Body of pancreas (tissue), 4 donors: ENCODE results near the gene UBE2N. TPM values are rescaled to one million over a fixed set of nuclear protein-coding genes. Genes with fewer than 3 reads are reported as not detected.

Experiments
- ATAC-seq: fragments of 150-250 bp; one replicate; pipeline ENCODE4 v1.9.1; 2016
- DNase-seq, 4 donors: peaks; one replicate each; pipeline ENCODE4 v3.0.0-alpha.2; 2019
- H3K27ac ChIP-seq, 4 donors: fragments of 200-600 bp; sonication (generic); 1 replicate in 3 of 4; 2 replicates in 1 of 4; pipeline versions ENCODE4 v1.5.1 to v1.6.1; 2016 to 2019; ENCODE audit warnings: mild to moderate bottlenecking in 1 of 4, mixed read lengths in 1 of 4, moderate library complexity in 1 of 4
- H3K27me3 ChIP-seq, 2 donors: fragments of 200-600 bp; sonication (generic); one replicate each; pipeline ENCODE4 v1.6.0; 2016; ENCODE audit warnings: mild to moderate bottlenecking in 1 of 2
- H3K36me3 ChIP-seq, 2 donors: fragments of 200-600 bp; sonication (generic); replicated peaks in 1 of 2; 2 replicates each; pipeline ENCODE4 v1.5.1; 2016; ENCODE audit warnings: low read depth in 2 of 2; ENCODE audit not compliant: insufficient read depth in 1 of 2
- H3K4me1 ChIP-seq: fragments of 200-600 bp; sonication (generic); one replicate; pipeline ENCODE4 v1.6.0; 2016
- H3K4me3 ChIP-seq, 2 donors: fragments of 200-600 bp; sonication (generic); 1 replicate in 1 of 2; 2 replicates in 1 of 2; pipeline ENCODE4 v1.5.1; 2016 to 2019
- H3K9me3 ChIP-seq, 3 donors: fragments of 200-600 bp; sonication (generic); 1 replicate in 2 of 3; 2 replicates in 1 of 3; pipeline ENCODE4 v1.5.1; 2016
- CTCF ChIP-seq, 7 experiments: fragments of 450-650 bp in 4 of 7; fragments of 200-600 bp in 3 of 7; sonication (generic) in 3 of 7; IDR thresholded peaks; one replicate each; pipeline ENCODE4 v1.5.1; 2016 to 2019; ENCODE audit warnings: antibody characterized with exemption in 7 of 7
- POLR2A ChIP-seq, 3 donors: fragments of 450-650 bp; IDR thresholded peaks; one replicate each; pipeline ENCODE4 v1.6.1; 2016; ENCODE audit warnings: antibody characterized with exemption in 3 of 3, mild to moderate bottlenecking in 2 of 3
- whole genome bisulfite sequencing, 2 donors: methylation state at CpG; one replicate each; pipeline ENCODE4 v1.1.5; 2017; 5-methylcytosine and 5-hydroxymethylcytosine counted together
- intact Hi-C: fragments of 100-400 bp; cut with DNase I; formaldehyde crosslinking; loops from one replicate; pipeline ENCODE4 v1.15.1; 2023
- total RNA-seq, 2 donors: library from RNA; depleted of rRNA; stranded (reverse); fragments of >200 nt; gene quantifications; one replicate each; pipeline ENCODE4 v1.1.0, GENCODE V29; 2016

UBE2N gene
- total RNA-seq, 2 donors from 2014 or later: 6.9 to 11.2 TPM

- no peaks in the 10 kb centered on the region for H3K9me3 ChIP-seq
- H3K4me1 ChIP-seq: peaks cover 4% of the 10 kb centered on the region
- intact Hi-C loops: no loop called here
- WGBS, 2 donors: 43 to 71% methylated on average over 3 of the region's 3 CpGs
- ATAC-seq: no peak
- no peaks in the 10 kb centered on the region for H3K27me3 ChIP-seq
- no peak overlapping the region for H3K27ac ChIP-seq
- TF ChIP-seq CTCF (IDR thresholded peaks at IDR 0.05) (no peak), POLR2A (IDR thresholded peaks at IDR 0.05) (no peak)
- no peak for DNase-seq
- H3K4me3 ChIP-seq: no peak overlapping the region
- H3K36me3 ChIP-seq: no peaks in the 10 kb centered on the region
Measured at GRCh38 chr12:93363841-93364297, 77.9 kb downstream of the UBE2N start.

GRCh38 chr12:93361151-93361919, 80.4 kb downstream of the UBE2N start:
- Histone ChIP-seq H3K27ac (no peak overlapping the region), H3K36me3 (no peaks in the 10 kb centered on the region), H3K9me3 (no peaks in the 10 kb centered on the region), H3K27me3 (no peaks in the 10 kb centered on the region), H3K4me3 (no peak overlapping the region), H3K4me1 (peaks cover 4% of the 10 kb centered on the region)
- no peak for TF ChIP-seq POLR2A (IDR thresholded peaks at IDR 0.05)
- ATAC-seq (peak; percentile 30), DNase-seq (peak in 3 of 4 donors; percentile 30 to 46 (median 35))
- intact Hi-C loops: no loop called here
- 77 to 86% methylated on average over 5 of the region's 5 CpGs for WGBS, 2 donors

- DNase-seq: no peak
- Histone ChIP-seq H3K27ac (no peak overlapping the region), H3K9me3 (no peaks in the 10 kb centered on the region)
Measured at GRCh38 chr12:93360688-93361087, 81.1 kb downstream of the UBE2N start.

GRCh38 chr12:93358821-93359220, 82.9 kb downstream of the UBE2N start:
- 88 to 100% methylated on average over 2 of the region's 2 CpGs for whole genome bisulfite sequencing, 2 donors
- no peak overlapping the region for H3K4me3 ChIP-seq
- intact Hi-C loops: no loop called here

More at GRCh38 chr12:93360688-93361087, 81.1 kb downstream of the UBE2N start:
- Histone ChIP-seq H3K36me3 (no peaks in the 10 kb centered on the region), H3K27me3 (no peaks in the 10 kb centered on the region), H3K4me1 (peaks cover 4% of the 10 kb centered on the region), H3K4me3 (no peak overlapping the region)
- intact Hi-C loops: no loop called here
- ATAC-seq: no peak
- TF ChIP-seq CTCF (IDR thresholded peaks at IDR 0.05): no peak
- no peak for TF ChIP-seq POLR2A (IDR thresholded peaks at IDR 0.05)
- WGBS, 2 donors: 69 to 82% methylated on average over 2 of the region's 2 CpGs

GRCh38 chr12:93358058-93358457, 83.7 kb downstream of the UBE2N start:
- Histone ChIP-seq H3K4me1 (peaks cover 4% of the 10 kb centered on the region), H3K9me3 (no peaks in the 10 kb centered on the region), H3K27me3 (no peaks in the 10 kb centered on the region), H3K27ac (no peak overlapping the region), H3K4me3 (no peak overlapping the region), H3K36me3 (no peaks in the 10 kb centered on the region)
- TF ChIP-seq CTCF (IDR thresholded peaks at IDR 0.05) (no peak), POLR2A (IDR thresholded peaks at IDR 0.05) (no peak)
- WGBS, 2 donors: 89 to 92% methylated on average over 2 of the region's 2 CpGs
- intact Hi-C loops: no loop called here
- no peak for ATAC-seq
- no peak for DNase-seq

More at GRCh38 chr12:93358821-93359220, 82.9 kb downstream of the UBE2N start:
- no peak for ATAC-seq
- DNase-seq: no peak
- Histone ChIP-seq H3K27ac (no peak overlapping the region), H3K36me3 (no peaks in the 10 kb centered on the region), H3K27me3 (no peaks in the 10 kb centered on the region), H3K4me1 (peaks cover 4% of the 10 kb centered on the region), H3K9me3 (no peaks in the 10 kb centered on the region)
- TF ChIP-seq CTCF (IDR thresholded peaks at IDR 0.05): no peak
- no peak for TF ChIP-seq POLR2A (IDR thresholded peaks at IDR 0.05)
